Suprapubic skin (tissue), 3 donors: ENCODE results near the gene NFIC.

Source experiments
- CTCF ChIP-seq, 2 donors: fragments of 200-600 bp in 1 of 2; fragments of 450-650 bp in 1 of 2; sonication (generic) in 1 of 2; IDR thresholded peaks; one replicate each; pipeline ENCODE4 v1.5.1; 2016 to 2019; ENCODE audit warnings: antibody characterized with exemption in 2 of 2, mild to moderate bottlenecking in 1 of 2, moderate library complexity in 1 of 2
- POLR2A ChIP-seq, 2 donors: fragments of 450-650 bp; IDR thresholded peaks; one replicate each; pipeline ENCODE4 v1.6.1; 2017; ENCODE audit warnings: antibody characterized with exemption in 2 of 2, mild to moderate bottlenecking in 2 of 2, moderate library complexity in 2 of 2

DNA sequence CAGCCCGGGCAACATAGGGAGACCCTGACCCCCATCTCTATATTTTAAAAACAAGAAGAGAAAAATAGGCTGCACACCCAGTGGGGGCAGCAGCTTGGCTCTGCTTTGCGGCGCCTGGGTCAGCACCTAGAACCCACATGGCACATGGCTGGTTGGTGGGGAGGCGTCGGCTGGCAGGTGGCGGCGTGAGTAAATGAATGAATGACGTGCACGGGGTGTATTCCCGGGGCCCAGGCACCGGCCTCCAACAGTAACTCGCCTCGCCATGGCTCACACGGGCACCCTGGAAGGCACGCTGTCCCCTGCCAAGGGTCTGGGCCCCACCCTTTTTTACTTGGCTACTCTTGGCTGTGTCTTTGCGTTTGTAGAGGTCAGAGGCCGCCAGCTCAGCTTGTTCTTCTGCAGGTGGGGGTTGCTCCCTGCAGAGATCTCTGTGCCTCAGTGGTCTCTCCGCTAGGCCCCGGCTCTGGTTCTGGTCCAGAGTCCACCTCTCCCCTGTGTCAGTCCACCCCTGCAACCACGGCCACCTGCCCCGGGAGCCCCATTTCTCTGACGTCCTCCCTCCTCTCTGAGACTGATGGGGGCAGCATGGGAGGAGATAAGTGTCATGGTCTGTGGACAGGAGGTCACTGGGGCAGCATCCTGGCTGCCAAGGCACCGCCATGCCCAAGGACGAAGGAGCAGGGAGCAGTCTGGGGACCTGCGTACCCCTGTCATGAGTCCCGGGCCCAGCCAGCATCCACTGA is 145.3 kb downstream of the NFIC start:
- no peak for TF ChIP-seq CTCF (IDR thresholded peaks at IDR 0.05)
- TF ChIP-seq POLR2A (IDR thresholded peaks at IDR 0.05): no peak
